Motor neuron (in vitro differentiated cells): ENCODE measurements around the gene PRODH2. TPM values are rescaled to one million over a fixed set of nuclear protein-coding genes. Genes with fewer than 3 reads are reported as not detected.

Experiments used
- ATAC-seq, 8 experiments: fragments of 200-7000 bp; cut with Tn5 transposase; replicated peaks in 6 of 8; 2 replicates each; pipeline ENCODE4 v1.8.0; 2021; ENCODE audit warnings: mild to moderate bottlenecking in 8 of 8, moderate library complexity in 8 of 8
- H3K27ac ChIP-seq, 2 donors: fragments of 250-450 bp; sonication (Bioruptor Pico); 2 replicates each; pipeline ENCODE4 v1.9.0; 2021; ENCODE audit warnings: antibody characterized with exemption in 2 of 2, mild to moderate bottlenecking in 2 of 2, moderate library complexity in 1 of 2
- H3K4me1 ChIP-seq, 2 donors: fragments of 250-450 bp; sonication (Bioruptor Pico); replicated peaks in 1 of 2; 2 replicates each; pipeline ENCODE4 v1.6.1; 2021; ENCODE audit warnings: antibody characterized with exemption in 2 of 2, mild to moderate bottlenecking in 2 of 2, moderate library complexity in 1 of 2
- H3K4me3 ChIP-seq, 5 donors: fragments of 250-450 bp; sonication (Bioruptor Pico); 2 replicates each; pipeline ENCODE4 v1.9.0; 2021; ENCODE audit warnings: antibody characterized with exemption in 5 of 5, mild to moderate bottlenecking in 5 of 5, moderate library complexity in 4 of 5
- WGBS, 10 experiments: fragments of 450-650 bp; shearing (Covaris generic); methylation state at CpG; one replicate each; pipeline ENCODE4 v1.0.0; 2022; 5-methylcytosine and 5-hydroxymethylcytosine counted together
- in situ Hi-C, 9 experiments: fragments of 400-800 bp; cut with MboI; loops; one replicate each; pipeline ENCODE4 v1.15.0; 2021; ENCODE audit warnings: low sequenced_read_pairs in 9 of 9, low pct_unique_long_range_greater_than_20kb in 2 of 9; ENCODE audit not compliant: unreplicated experiment in 9 of 9
- total RNA-seq, 8 experiments: library from RNA; unstranded; fragments of 300-600 nt; gene quantifications; 2 replicates each; pipeline versions ENCODE4 v1.2.3 to v1.2.4, GENCODE V29; 2022

Gene PRODH2
- total RNA-seq, 8 experiments from 2014 or later, result 0.52 TPM; not detected in 7

GRCh38 chr19:35766571-35767104 lies 46.0 kb downstream of the PRODH2 start:
- Histone ChIP-seq H3K4me1 (peaks cover 14 to 18% of the 10 kb centered on the region in 2 donors), H3K4me3 (no peak overlapping the region), H3K27ac (peak overlapping the region in 1 of 2 donors; percentile 40)
- WGBS, 10 experiments, result 52 to 100% methylated on average over 1 to 2 of the region's 11 CpGs; no CpG with 5 or more reads in 8 of the 10 experiments
- ATAC-seq, result peak in 3 of 8 experiments; percentile 1 to 13 (median 1)
- in situ Hi-C loops, result no loop called here

DNA sequence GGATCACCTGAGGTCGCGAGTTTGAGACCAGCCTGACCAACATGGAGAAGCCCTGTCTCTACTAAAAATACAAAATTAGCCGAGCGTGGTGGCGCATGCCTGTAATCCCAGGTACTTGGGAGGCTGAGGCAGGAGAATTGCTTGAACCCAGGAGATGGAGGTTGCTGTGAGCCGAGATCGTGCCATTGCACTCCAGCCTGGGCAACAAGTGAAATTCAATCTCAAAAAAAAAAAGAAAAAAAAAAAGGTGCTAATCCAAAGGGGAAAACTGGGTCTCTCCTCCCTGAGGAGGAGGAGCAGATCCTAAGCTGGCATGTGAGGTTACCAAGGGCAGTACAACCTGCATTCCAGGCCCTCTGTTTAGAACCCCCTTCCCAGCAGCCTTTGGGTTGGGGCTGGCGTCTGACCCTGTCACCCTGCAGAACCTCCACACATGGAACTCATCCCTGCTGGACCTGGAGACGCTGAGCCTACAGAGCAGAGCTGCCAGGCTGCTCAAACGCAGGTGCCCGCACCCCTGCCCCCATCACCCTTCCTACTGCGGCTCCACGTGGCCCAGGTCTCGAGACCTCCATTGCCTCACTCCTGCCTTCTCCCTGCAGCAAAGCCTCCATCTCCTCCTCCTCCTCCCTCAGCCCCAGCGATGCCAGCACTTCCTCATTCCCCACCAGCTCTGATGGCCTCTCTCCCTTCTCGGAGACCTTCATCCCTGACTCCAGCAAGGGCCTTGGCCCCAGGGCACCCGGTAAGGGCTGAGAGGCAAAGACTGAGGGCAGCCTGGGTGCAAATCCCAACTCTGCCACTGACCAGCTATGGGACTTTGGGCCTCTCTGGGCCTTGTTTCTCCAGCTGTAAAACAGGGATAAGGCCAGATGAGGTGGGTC lies 48.0 kb downstream of the PRODH2 start:
- no peak overlapping the region for H3K4me3 ChIP-seq
- in situ Hi-C loops, result no loop called here
- peaks cover 14 to 18% of the 10 kb centered on the region in 2 donors for H3K4me1 ChIP-seq
- no peak for ATAC-seq
- no peak overlapping the region for H3K27ac ChIP-seq
- WGBS, 10 experiments, result 64 to 100% (median 93%) methylated on average over 2 to 9 of the region's 17 CpGs; no CpG with 5 or more reads in 1 of the 10 experiments

- in situ Hi-C loops, result no loop called here
- Histone ChIP-seq H3K27ac (no peak overlapping the region), H3K4me1 (peaks cover 13 to 19% of the 10 kb centered on the region in 2 donors), H3K4me3 (no peak overlapping the region)
- no peak for ATAC-seq
- 80 to 100% (median 100%) methylated on average over 1 to 3 of the region's 4 CpGs; no CpG with 5 or more reads in 3 of the 10 experiments for WGBS, 10 experiments
Measured at GRCh38 chr19:35760711-35761349, 51.8 kb downstream of the PRODH2 start.

- H3K4me1 ChIP-seq, result peaks cover 13 to 19% of the 10 kb centered on the region in 2 donors
- H3K27ac ChIP-seq, result no peak overlapping the region
- no peak for ATAC-seq
- in situ Hi-C loops, result no loop called here
- 93% methylated on average over 2 of the region's 2 CpGs; no CpG with 5 or more reads in 9 of the 10 experiments for WGBS, 10 experiments
- H3K4me3 ChIP-seq, result no peak overlapping the region
Measured at GRCh38 chr19:35759697-35760096, 52.9 kb downstream of the PRODH2 start.

- WGBS, 10 experiments, result 0 to 1% (median 0%) methylated on average over 1 to 12 of the region's 53 CpGs; no CpG with 5 or more reads in 3 of the 10 experiments
- in situ Hi-C loops, result no loop called here
- Histone ChIP-seq H3K4me1 (peaks cover 13 to 19% of the 10 kb centered on the region in 2 donors), H3K27ac (peak within 1 kb of the TSS; percentile 84 to 89), H3K4me3 (peak within 1 kb of the TSS; percentile 67 to 97 (median 90))
- ATAC-seq, result peak; percentile 75 to 94 (median 91)
Measured at GRCh38 chr19:35757749-35758608, 54.7 kb downstream of the PRODH2 start, which contains the start of gene PROSER3. Gene PROSER3, plus strand, starts transcription at chr19:35758176. Its CDS starts 40 bp downstream, at chr19:35758216.

- WGBS, 10 experiments, result 3 to 80% (median 47%) methylated on average over 1 to 7 of the region's 19 CpGs; no CpG with 5 or more reads in 3 of the 10 experiments
- H3K27ac ChIP-seq, result peak overlapping the region; percentile 83 to 89
Measured at GRCh38 chr19:35757231-35757748, 55.4 kb downstream of the PRODH2 start.

DNA sequence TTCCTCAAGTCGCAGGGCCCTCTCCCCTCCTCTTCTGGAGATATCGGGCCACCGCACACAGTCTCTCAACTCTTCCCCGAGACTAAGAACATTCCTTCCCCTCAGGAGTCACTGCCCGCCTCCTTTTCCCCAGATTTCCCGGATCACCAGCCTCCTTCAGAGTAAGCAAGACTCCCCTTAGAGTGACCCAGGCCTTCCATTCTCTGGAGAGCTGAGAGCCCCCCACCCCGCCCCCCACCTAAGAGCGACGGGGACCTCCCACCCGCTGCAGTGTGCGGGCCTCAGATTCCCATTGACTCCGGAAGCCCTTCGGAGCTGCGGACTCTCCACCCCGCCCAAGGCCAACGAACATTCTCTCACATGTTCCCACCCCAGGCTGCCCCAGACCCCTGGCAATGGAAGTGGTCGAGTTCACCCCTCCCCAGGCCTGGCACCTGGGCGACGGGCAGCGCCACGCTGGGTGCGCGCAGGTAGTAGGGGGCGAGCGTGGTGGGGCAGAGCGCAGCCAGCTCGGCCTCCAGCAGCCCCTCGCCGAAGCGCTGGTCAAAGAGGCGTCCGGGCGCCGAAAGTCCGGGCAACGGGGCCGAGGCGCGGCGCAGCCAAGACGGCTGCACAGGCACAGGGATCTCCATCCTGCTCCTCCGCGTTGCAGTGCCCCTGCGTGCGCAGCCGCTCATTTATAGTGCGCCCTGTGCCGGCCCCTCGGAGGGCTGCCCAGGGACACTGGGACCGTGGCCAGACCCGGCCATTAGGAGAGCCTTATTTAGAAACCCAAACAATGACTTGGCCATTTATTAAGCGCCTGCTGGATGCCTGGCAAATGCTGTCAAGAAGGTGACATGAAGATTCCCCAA lies 56.0 kb downstream of the PRODH2 start, which contains the start of gene HSPB6:
Gene HSPB6 (minus strand): TSS at position 653 of the 854 bp plus-strand sequence. CDS start 21 bp downstream, at position 632.
- peak in 1 of 8 experiments; percentile 2 for ATAC-seq
- peaks cover 13 to 19% of the 10 kb centered on the region in 2 donors for H3K4me1 ChIP-seq
- 0 to 95% (median 50%) methylated on average over 1 to 16 of the region's 52 CpGs; no CpG with 5 or more reads in 7 of the 10 experiments for WGBS, 10 experiments
- in situ Hi-C loops, result no loop called here
- H3K4me3 ChIP-seq, result peak within 1 kb of the TSS; percentile 34 to 91 (median 77)
- peak within 1 kb of the TSS; percentile 83 to 89 for H3K27ac ChIP-seq

More at GRCh38 chr19:35757231-35757748, 55.4 kb downstream of the PRODH2 start:
- in situ Hi-C loops, result no loop called here
- H3K4me3 ChIP-seq, result peak overlapping the region; percentile 34 to 91 (median 77)
- peak; percentile 8 to 47 (median 20) for ATAC-seq
- H3K4me1 ChIP-seq, result peaks cover 13 to 19% of the 10 kb centered on the region in 2 donors

GRCh38 chr19:35755550-35756376 lies 56.9 kb downstream of the PRODH2 start:
- peaks cover 13 to 19% of the 10 kb centered on the region in 2 donors for H3K4me1 ChIP-seq
- in situ Hi-C loops, result no loop called here
- H3K4me3 ChIP-seq, result no peak overlapping the region
- ATAC-seq, result peak in 3 of 8 experiments; percentile 27 to 34 (median 28)
- WGBS, 10 experiments, result 0 to 66% (median 58%) methylated on average over 2 to 10 of the region's 74 CpGs; no CpG with 5 or more reads in 7 of the 10 experiments
- H3K27ac ChIP-seq, result no peak overlapping the region

GRCh38 chr19:35755131-35755549 lies 57.5 kb downstream of the PRODH2 start:
- 0 to 75% (median 27%) methylated on average over 3 to 9 of the region's 17 CpGs; no CpG with 5 or more reads in 6 of the 10 experiments for whole genome bisulfite sequencing, 10 experiments
- peak in 3 of 8 experiments; percentile 29 to 39 (median 36) for ATAC-seq
- H3K4me1 ChIP-seq, result peaks cover 13 to 19% of the 10 kb centered on the region in 2 donors
- no peak overlapping the region for H3K4me3 ChIP-seq
- in situ Hi-C loops, result no loop called here
- H3K27ac ChIP-seq, result no peak overlapping the region

DNA sequence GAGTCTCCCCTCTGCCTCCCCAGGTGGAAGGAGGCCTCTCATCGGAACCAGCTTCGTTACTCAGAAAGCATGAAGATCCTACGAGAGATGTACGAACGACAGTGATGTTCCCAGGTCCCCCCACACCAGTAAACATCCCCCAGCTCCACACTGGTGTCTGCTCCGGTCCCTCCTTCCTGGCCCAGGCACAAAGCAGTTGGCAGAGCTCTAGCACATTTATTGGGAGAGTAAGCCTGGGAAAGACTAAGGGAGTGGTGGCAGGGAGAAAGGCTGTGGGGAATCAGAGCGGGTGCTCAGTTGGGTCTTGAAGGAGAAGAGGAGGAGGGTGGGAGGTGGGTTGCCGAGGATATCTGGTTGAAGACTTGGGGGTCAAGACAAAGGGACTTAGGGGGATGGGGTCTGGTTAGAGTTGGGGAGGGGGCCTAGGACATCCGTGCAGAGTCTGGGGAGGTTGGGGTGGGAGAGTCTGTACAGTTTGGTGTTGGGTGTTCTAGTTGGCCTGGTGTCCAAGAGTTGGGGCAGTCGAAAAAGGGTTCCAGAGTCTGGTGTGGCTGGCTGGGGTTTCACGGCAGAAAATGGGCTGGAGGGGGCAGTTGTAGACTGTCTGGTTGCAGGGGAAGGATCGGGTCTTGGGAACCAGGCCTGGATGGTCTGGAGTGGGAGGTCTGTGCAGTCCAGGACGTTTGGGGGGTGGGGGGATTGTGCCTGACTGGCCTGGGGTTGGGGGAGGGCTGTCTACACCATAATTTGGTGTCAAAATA lies 58.1 kb downstream of the PRODH2 start:
- Histone ChIP-seq H3K27ac (no peak overlapping the region), H3K4me1 (peaks cover 16 to 19% of the 10 kb centered on the region in 2 donors), H3K4me3 (no peak overlapping the region)
- in situ Hi-C loops, result no loop called here
- no peak for ATAC-seq
- 80 to 87% methylated on average over 3 to 5 of the region's 13 CpGs; no CpG with 5 or more reads in 8 of the 10 experiments for WGBS, 10 experiments
